ENCODE data around the gene KCNA10.

DNA sequence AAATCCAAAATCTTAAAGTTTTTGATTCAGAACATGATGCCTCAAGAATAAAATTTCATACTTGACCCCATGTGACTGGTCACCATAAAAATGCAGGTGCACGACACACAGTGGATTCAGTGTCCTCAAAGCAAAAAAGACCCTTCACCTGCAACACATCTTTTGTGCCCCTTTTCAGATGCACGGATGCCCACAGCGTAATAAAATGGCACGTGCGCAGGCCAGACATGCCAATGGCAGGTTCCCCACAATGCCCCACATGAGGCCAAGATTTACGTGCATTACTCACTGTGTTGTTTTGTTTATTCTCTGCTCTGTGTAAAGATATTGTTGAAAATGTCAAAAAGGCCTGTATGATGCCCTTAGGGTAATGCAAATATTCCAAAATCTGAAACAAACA, 9.3 kb downstream of the KCNA10 start:
- TF ChIP-seq ZEB2 (tag by site-specific recombination; IDR thresholded peaks at IDR 0.05) = no peak
- TF ChIP-seq ZBTB7A (tag by site-specific recombination; IDR thresholded peaks at IDR 0.05; ENCODE audit: low read depth) = no peak
- TF ChIP-seq, protein P1, sequence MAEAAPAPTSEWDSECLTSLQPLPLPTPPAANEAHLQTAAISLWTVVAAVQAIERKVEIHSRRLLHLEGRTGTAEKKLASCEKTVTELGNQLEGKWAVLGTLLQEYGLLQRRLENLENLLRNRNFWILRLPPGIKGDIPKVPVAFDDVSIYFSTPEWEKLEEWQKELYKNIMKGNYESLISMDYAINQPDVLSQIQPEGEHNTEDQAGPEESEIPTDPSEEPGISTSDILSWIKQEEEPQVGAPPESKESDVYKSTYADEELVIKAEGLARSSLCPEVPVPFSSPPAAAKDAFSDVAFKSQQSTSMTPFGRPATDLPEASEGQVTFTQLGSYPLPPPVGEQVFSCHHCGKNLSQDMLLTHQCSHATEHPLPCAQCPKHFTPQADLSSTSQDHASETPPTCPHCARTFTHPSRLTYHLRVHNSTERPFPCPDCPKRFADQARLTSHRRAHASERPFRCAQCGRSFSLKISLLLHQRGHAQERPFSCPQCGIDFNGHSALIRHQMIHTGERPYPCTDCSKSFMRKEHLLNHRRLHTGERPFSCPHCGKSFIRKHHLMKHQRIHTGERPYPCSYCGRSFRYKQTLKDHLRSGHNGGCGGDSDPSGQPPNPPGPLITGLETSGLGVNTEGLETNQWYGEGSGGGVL (tag by site-specific recombination; IDR thresholded peaks at IDR 0.05) = no peak
- TF ChIP-seq, protein P2, sequence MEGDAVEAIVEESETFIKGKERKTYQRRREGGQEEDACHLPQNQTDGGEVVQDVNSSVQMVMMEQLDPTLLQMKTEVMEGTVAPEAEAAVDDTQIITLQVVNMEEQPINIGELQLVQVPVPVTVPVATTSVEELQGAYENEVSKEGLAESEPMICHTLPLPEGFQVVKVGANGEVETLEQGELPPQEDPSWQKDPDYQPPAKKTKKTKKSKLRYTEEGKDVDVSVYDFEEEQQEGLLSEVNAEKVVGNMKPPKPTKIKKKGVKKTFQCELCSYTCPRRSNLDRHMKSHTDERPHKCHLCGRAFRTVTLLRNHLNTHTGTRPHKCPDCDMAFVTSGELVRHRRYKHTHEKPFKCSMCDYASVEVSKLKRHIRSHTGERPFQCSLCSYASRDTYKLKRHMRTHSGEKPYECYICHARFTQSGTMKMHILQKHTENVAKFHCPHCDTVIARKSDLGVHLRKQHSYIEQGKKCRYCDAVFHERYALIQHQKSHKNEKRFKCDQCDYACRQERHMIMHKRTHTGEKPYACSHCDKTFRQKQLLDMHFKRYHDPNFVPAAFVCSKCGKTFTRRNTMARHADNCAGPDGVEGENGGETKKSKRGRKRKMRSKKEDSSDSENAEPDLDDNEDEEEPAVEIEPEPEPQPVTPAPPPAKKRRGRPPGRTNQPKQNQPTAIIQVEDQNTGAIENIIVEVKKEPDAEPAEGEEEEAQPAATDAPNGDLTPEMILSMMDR (tag by site-specific recombination; IDR thresholded peaks at IDR 0.05) = no peak
- no peak for TF ChIP-seq ZNF416 (tag by site-specific recombination; IDR thresholded peaks at IDR 0.05)
- TF ChIP-seq BCL11A (tag by site-specific recombination; IDR thresholded peaks at IDR 0.05; ENCODE audit: low read depth) = no peak
- TF ChIP-seq ZNF549 (tag by site-specific recombination; IDR thresholded peaks at IDR 0.05) = no peak
- no peak for TF ChIP-seq WT1 (tag by site-specific recombination; IDR thresholded peaks at IDR 0.05)
- TF ChIP-seq ZBTB20 (tag by site-specific recombination; IDR thresholded peaks at IDR 0.05) = no peak
- TF ChIP-seq EGR2 (tag by site-specific recombination; IDR thresholded peaks at IDR 0.05; ENCODE audit: low read depth) = no peak
- TF ChIP-seq, protein P3, sequence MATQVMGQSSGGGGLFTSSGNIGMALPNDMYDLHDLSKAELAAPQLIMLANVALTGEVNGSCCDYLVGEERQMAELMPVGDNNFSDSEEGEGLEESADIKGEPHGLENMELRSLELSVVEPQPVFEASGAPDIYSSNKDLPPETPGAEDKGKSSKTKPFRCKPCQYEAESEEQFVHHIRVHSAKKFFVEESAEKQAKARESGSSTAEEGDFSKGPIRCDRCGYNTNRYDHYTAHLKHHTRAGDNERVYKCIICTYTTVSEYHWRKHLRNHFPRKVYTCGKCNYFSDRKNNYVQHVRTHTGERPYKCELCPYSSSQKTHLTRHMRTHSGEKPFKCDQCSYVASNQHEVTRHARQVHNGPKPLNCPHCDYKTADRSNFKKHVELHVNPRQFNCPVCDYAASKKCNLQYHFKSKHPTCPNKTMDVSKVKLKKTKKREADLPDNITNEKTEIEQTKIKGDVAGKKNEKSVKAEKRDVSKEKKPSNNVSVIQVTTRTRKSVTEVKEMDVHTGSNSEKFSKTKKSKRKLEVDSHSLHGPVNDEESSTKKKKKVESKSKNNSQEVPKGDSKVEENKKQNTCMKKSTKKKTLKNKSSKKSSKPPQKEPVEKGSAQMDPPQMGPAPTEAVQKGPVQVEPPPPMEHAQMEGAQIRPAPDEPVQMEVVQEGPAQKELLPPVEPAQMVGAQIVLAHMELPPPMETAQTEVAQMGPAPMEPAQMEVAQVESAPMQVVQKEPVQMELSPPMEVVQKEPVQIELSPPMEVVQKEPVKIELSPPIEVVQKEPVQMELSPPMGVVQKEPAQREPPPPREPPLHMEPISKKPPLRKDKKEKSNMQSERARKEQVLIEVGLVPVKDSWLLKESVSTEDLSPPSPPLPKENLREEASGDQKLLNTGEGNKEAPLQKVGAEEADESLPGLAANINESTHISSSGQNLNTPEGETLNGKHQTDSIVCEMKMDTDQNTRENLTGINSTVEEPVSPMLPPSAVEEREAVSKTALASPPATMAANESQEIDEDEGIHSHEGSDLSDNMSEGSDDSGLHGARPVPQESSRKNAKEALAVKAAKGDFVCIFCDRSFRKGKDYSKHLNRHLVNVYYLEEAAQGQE (tag by site-specific recombination; IDR thresholded peaks at IDR 0.05) = no peak
- TF ChIP-seq ZNF274 (IDR thresholded peaks at IDR 0.05; ENCODE audit: low read length) = no peak
- TF ChIP-seq ZNF274 (tag by site-specific recombination; IDR thresholded peaks at IDR 0.05; ENCODE audit: borderline replicate concordance) = no peak
